Neural cell (in vitro differentiated cells): ENCODE measurements around the gene RADIL. TPM values are rescaled to one million over a fixed set of nuclear protein-coding genes. Genes with fewer than 3 reads are reported as not detected.

Experiments used
- H2AFZ ChIP-seq: fragments of 200-600, 300-800 bp; sonication (generic), shearing (Covaris generic); 2 replicates; pipeline ENCODE4 v1.6.0; 2014; ENCODE audit warnings: low read depth, mild to moderate bottlenecking, antibody characterized with exemption, low read length, moderate library complexity
- H3F3A ChIP-seq: fragments of 200-600 bp; shearing (Covaris generic); 2 replicates; pipeline ENCODE4 v1.6.1; 2016; ENCODE audit warnings: mild to moderate bottlenecking, moderate library complexity, mixed read lengths, antibody characterized with exemption, low read length; ENCODE audit not compliant: insufficient read depth, poor library complexity, severe bottlenecking
- H3K27ac ChIP-seq: fragments of 200-600, 300-800 bp; sonication (generic), shearing (Covaris generic); 2 replicates; pipeline ENCODE4 v1.5.1; 2014; ENCODE audit warnings: mild to moderate bottlenecking, low read length, moderate library complexity
- H3K27me3 ChIP-seq: fragments of 300-800, 200-600 bp; sonication (generic), shearing (Covaris generic); 2 replicates; pipeline ENCODE4 v1.6.0; 2014; ENCODE audit warnings: mild to moderate bottlenecking, low read depth, low read length, moderate library complexity; ENCODE audit not compliant: insufficient read depth
- H3K36me3 ChIP-seq: fragments of 300-800, 200-600 bp; sonication (generic), shearing (Covaris generic); 2 replicates; pipeline ENCODE4 v1.5.1; 2014; ENCODE audit warnings: mild to moderate bottlenecking, antibody characterized with exemption, low read length, moderate library complexity; ENCODE audit not compliant: insufficient read depth
- H3K4me2 ChIP-seq: fragments of 300-800, 200-600 bp; sonication (generic), shearing (Covaris generic); 2 replicates; pipeline ENCODE4 v1.6.0; 2014; ENCODE audit warnings: mild to moderate bottlenecking, low read length
- H3K4me3 ChIP-seq: fragments of 300-800, 200-600 bp; sonication (generic), shearing (Covaris generic); 2 replicates; pipeline ENCODE4 v1.5.1; 2014; ENCODE audit warnings: mild to moderate bottlenecking, low read length, moderate library complexity
- H3K79me2 ChIP-seq: fragments of 200-600 bp; shearing (Covaris generic); replicated peaks from 2 replicates; pipeline ENCODE4 v1.6.0; 2014; ENCODE audit warnings: mild to moderate bottlenecking, low read length, moderate library complexity; ENCODE audit not compliant: insufficient read depth
- H3K9ac ChIP-seq: fragments of 300-800, 200-600 bp; sonication (generic), shearing (Covaris generic); 2 replicates; pipeline ENCODE4 v1.6.1; 2016; ENCODE audit warnings: mild to moderate bottlenecking, low read length, mixed read lengths
- H3K9me2 ChIP-seq: fragments of 200-600 bp; shearing (Covaris generic); 2 replicates; pipeline ENCODE4 v1.6.1; 2016; ENCODE audit warnings: mild to moderate bottlenecking, low read length, mixed read lengths; ENCODE audit not compliant: insufficient read depth
- H3K9me3 ChIP-seq: fragments of 200-600, 300-800 bp; sonication (generic), shearing (Covaris generic); 2 replicates; pipeline ENCODE4 v1.6.1; 2016; ENCODE audit warnings: mild to moderate bottlenecking, mixed run types, low read length, moderate library complexity, mixed read lengths
- H4K20me1 ChIP-seq: fragments of 200-600 bp; shearing (Covaris generic); 2 replicates; pipeline ENCODE4 v1.6.1; 2016; ENCODE audit warnings: mild to moderate bottlenecking, mixed run types; ENCODE audit not compliant: insufficient read depth
- EP300 ChIP-seq: fragments of 450-650 bp; conservative IDR thresholded peaks from 2 replicates; pipeline ENCODE4 v1.6.1; 2014; ENCODE audit warnings: antibody characterized with exemption, mild to moderate bottlenecking, moderate library complexity; ENCODE audit not compliant: poor library complexity, severe bottlenecking
- EZH2 ChIP-seq: fragments of 200-600, 300-800 bp; shearing (Covaris generic), sonication (generic); IDR thresholded peaks from 2 replicates; pipeline ENCODE4 v1.6.1; 2014; ENCODE audit warnings: antibody characterized with exemption, low read length, borderline replicate concordance, mild to moderate bottlenecking; ENCODE audit not compliant: insufficient read depth, poor library complexity, severe bottlenecking
- MXI1 ChIP-seq: fragments of 450-650 bp; conservative IDR thresholded peaks from 2 replicates; pipeline ENCODE4 v1.6.1; 2014; ENCODE audit warnings: antibody characterized with exemption, mild to moderate bottlenecking; ENCODE audit not compliant: poor library complexity, severe bottlenecking
- POLR2AphosphoS5 ChIP-seq: IDR thresholded peaks from 2 replicates; pipeline ENCODE4 v1.6.1; 2012
- RAD21 ChIP-seq: fragments of 450-650 bp; conservative IDR thresholded peaks from 2 replicates; pipeline ENCODE4 v1.6.1; 2014; ENCODE audit warnings: antibody characterized with exemption, mild to moderate bottlenecking, moderate library complexity
- SMC3 ChIP-seq: fragments of 450-650 bp; conservative IDR thresholded peaks from 2 replicates; pipeline ENCODE4 v1.6.1; 2014; ENCODE audit warnings: antibody characterized with exemption, mild to moderate bottlenecking, moderate library complexity; ENCODE audit not compliant: poor library complexity
- TAF1 ChIP-seq: IDR thresholded peaks from 2 replicates; pipeline ENCODE4 v1.6.1; 2012; ENCODE audit warnings: low read depth
- polyA plus RNA-seq: library from polyadenylated mRNA; depleted of rRNA; stranded (reverse); fragments of >200 nt; gene quantifications from 2 replicates; pipeline ENCODE4 v1.2.3, GENCODE V29; 2014
- TF ChIP-seq, protein P1 (sequence below): fragments of 450-650 bp; IDR thresholded peaks from 2 replicates; pipeline ENCODE4 v1.5.1; 2014; ENCODE audit warnings: antibody characterized with exemption, mild to moderate bottlenecking, moderate library complexity; ENCODE audit not compliant: poor library complexity, severe bottlenecking
- TF ChIP-seq, protein P2 (sequence below): IDR thresholded peaks from 2 replicates; pipeline ENCODE4 v1.6.1; 2012; ENCODE audit warnings: borderline replicate concordance

Gene RADIL
- polyA plus RNA-seq, 1 donor from 2014 or later: 4.1 TPM

DNA sequence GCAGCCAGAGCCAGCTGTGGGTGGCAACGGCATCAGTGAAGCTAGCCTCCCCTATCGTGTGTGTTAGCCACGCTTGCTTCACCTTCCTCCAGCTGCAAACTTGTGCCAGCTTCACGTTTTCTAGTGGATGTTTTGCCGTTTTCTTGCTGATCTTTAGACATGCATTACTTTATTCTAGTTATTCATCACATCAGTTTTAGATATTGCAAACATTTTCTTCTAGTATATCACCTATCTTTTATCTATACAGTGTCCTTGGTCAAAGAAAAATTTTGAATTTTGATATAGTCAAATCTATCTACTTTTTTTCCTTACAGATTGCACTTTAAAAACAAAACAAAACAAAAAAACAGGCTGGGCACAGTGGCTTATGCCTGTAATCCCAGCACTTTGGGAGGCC lies 15.0 kb downstream of the RADIL start:
- Histone ChIP-seq H3K9me2 (no peaks in the 10 kb centered on the region), H3K9me3 (no peaks in the 10 kb centered on the region), H4K20me1 (no peaks in the 10 kb centered on the region), H3F3A (no peaks in the 10 kb centered on the region), H3K36me3 (no peaks in the 10 kb centered on the region), H2AFZ (no peak overlapping the region), H3K27ac (no peak overlapping the region), H3K4me2 (no peak overlapping the region), H3K4me3 (no peak overlapping the region), H3K27me3 (no peaks in the 10 kb centered on the region), H3K79me2 (no peaks in the 10 kb centered on the region), H3K9ac (no peak overlapping the region)
- TF ChIP-seq, protein P1, sequence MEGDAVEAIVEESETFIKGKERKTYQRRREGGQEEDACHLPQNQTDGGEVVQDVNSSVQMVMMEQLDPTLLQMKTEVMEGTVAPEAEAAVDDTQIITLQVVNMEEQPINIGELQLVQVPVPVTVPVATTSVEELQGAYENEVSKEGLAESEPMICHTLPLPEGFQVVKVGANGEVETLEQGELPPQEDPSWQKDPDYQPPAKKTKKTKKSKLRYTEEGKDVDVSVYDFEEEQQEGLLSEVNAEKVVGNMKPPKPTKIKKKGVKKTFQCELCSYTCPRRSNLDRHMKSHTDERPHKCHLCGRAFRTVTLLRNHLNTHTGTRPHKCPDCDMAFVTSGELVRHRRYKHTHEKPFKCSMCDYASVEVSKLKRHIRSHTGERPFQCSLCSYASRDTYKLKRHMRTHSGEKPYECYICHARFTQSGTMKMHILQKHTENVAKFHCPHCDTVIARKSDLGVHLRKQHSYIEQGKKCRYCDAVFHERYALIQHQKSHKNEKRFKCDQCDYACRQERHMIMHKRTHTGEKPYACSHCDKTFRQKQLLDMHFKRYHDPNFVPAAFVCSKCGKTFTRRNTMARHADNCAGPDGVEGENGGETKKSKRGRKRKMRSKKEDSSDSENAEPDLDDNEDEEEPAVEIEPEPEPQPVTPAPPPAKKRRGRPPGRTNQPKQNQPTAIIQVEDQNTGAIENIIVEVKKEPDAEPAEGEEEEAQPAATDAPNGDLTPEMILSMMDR: no peak

DNA sequence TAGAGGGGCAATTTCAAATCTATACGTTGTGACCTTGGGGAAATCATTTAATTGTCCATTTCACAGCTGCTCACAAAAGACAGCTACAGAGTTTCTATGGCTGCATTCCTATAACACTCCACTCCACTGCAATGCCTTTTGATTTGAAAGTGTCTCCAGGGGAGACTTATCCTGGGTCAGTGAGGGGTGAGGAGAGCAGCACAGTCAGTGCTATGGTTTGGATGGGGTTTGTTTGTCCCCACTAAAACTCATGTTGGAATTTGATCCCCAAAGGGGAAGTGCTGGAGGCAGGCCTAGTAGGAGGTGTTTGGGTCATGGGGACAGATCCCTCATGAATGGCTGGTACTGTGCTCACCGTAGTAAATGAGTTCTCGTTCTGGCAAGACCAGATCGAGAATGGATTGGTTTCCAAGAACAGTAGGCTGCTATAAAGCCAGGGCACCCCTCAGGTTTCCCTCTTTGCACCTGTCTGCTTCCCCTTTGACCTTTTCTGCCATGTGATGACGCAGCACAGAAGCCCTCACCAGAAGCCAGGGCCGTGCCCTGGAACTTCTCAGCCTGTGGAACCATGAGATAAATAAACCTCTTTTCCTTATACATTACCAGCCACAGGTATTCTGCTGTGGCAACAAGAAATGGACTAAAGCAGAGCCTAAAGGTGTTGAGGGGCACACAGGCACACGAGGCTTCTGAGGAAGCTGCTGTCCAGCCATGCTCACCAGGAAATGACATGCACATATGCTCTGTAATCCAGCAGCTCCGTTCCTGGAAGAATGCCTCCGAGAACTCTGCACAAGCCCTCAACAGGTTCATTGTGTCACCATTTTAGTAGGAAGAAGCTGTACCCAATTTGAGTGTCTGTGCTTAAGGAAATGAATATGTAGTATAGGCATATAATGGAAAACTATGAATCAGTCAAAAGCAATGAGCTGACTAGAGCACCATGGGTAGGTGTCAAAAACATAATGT lies 16.7 kb downstream of the RADIL start:
- no peak overlapping the region for H2AFZ ChIP-seq
- no peaks in the 10 kb centered on the region for H4K20me1 ChIP-seq
- H3K4me2 ChIP-seq: no peak overlapping the region
- no peak for TF ChIP-seq POLR2AphosphoS5
- H3K9me2 ChIP-seq: no peaks in the 10 kb centered on the region
- no peaks in the 10 kb centered on the region for H3K27me3 ChIP-seq
- no peaks in the 10 kb centered on the region for H3F3A ChIP-seq
- no peak overlapping the region for H3K27ac ChIP-seq
- H3K9ac ChIP-seq: no peak overlapping the region
- no peak overlapping the region for H3K4me3 ChIP-seq
- no peaks in the 10 kb centered on the region for H3K9me3 ChIP-seq
- no peaks in the 10 kb centered on the region for H3K79me2 ChIP-seq
- no peaks in the 10 kb centered on the region for H3K36me3 ChIP-seq

DNA sequence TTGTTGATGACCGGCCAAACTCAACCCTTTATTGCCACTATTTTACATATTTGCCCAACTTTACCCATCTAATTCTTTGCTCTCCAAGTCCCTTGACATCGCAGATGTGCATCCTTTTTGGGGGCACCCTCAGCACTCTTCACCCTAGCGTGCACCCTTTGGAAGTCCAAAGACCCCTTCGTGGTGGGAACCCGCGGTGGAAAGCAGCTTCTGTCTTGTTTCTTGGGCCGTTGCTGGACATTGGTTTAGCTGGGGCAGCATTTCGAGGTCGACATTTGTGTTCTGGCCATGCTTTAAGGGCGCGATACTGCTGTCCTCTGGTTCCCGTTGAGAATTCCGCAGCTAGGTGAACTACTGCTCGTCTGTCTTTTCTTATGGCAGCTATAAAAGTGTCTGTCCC lies 21.4 kb downstream of the RADIL start:
- H3K9ac ChIP-seq: no peak overlapping the region
- no peaks in the 10 kb centered on the region for H3K36me3 ChIP-seq
- no peak overlapping the region for H2AFZ ChIP-seq
- H3K9me2 ChIP-seq: no peaks in the 10 kb centered on the region
- TF ChIP-seq, protein P2, sequence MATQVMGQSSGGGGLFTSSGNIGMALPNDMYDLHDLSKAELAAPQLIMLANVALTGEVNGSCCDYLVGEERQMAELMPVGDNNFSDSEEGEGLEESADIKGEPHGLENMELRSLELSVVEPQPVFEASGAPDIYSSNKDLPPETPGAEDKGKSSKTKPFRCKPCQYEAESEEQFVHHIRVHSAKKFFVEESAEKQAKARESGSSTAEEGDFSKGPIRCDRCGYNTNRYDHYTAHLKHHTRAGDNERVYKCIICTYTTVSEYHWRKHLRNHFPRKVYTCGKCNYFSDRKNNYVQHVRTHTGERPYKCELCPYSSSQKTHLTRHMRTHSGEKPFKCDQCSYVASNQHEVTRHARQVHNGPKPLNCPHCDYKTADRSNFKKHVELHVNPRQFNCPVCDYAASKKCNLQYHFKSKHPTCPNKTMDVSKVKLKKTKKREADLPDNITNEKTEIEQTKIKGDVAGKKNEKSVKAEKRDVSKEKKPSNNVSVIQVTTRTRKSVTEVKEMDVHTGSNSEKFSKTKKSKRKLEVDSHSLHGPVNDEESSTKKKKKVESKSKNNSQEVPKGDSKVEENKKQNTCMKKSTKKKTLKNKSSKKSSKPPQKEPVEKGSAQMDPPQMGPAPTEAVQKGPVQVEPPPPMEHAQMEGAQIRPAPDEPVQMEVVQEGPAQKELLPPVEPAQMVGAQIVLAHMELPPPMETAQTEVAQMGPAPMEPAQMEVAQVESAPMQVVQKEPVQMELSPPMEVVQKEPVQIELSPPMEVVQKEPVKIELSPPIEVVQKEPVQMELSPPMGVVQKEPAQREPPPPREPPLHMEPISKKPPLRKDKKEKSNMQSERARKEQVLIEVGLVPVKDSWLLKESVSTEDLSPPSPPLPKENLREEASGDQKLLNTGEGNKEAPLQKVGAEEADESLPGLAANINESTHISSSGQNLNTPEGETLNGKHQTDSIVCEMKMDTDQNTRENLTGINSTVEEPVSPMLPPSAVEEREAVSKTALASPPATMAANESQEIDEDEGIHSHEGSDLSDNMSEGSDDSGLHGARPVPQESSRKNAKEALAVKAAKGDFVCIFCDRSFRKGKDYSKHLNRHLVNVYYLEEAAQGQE: no peak
- TF ChIP-seq POLR2AphosphoS5 (no peak), EZH2 (no peak), EP300 (no peak), SMC3 (no peak), RAD21 (no peak), MXI1 (no peak), TAF1 (no peak)
- TF ChIP-seq, protein P1: no peak
- H3K27me3 ChIP-seq: no peaks in the 10 kb centered on the region
- no peak overlapping the region for H3K4me2 ChIP-seq
- H3K4me3 ChIP-seq: no peak overlapping the region
- no peaks in the 10 kb centered on the region for H3K79me2 ChIP-seq
- H3K27ac ChIP-seq: no peak overlapping the region
- H3F3A ChIP-seq: no peaks in the 10 kb centered on the region
- no peaks in the 10 kb centered on the region for H4K20me1 ChIP-seq
- H3K9me3 ChIP-seq: no peaks in the 10 kb centered on the region
